Renal cortex interstitium (tissue), 15 donors: ENCODE data around the gene PNMA8A. TPM values are rescaled to one million over a fixed set of nuclear protein-coding genes. Genes with fewer than 3 reads are reported as not detected.
"Not testable (repeated sequence)": the region's sequence is repeated elsewhere in the genome, so short reads cannot be mapped to it uniquely, and the experiment has no call there.

ENCODE experiments used
- DNase-seq, 11 donors: peaks; one replicate each; pipeline ENCODE4 v3.0.0-alpha.2; 2013; ENCODE audit warnings: low read depth in 9 of 11, low spot score in 4 of 11; ENCODE audit errors: extremely low read depth in 1 of 11
- long read RNA-seq, 16 experiments: transcript quantifications; one replicate each; lab custom pipeline, GENCODE V29; 2026
- polyA plus RNA-seq, 3 donors: library from polyadenylated mRNA; unstranded; fragments of 120-200 nt; gene quantifications; one replicate each; pipeline ENCODE4 v1.2.1, GENCODE V29; 2013; ENCODE audit not compliant: insufficient read length in 3 of 3

PNMA8A gene
- polyA plus RNA-seq: 10 to 100 TPM; 43.5 to 71.1 (median 52.2) TPM
- long read RNA-seq, donor 1, transcript PNMA8A-201 (3 exons, 3,689 nt): major isoform, 5 of 5 reads
- long read RNA-seq, donor 1, partial matches to known transcripts: 0 of 5 reads
- long read RNA-seq, donor 1, other reads (novel, unspliced or antisense): 0 of 5 reads
- long read RNA-seq, donor 2, partial matches to known transcripts: 0 of 4 reads
- long read RNA-seq, donor 2, other reads (novel, unspliced or antisense): 0 of 4 reads
- long read RNA-seq, donor 3, transcript PNMA8A-201 (3 exons, 3,689 nt): major isoform, 18 of 32 reads
- long read RNA-seq, donor 3, partial matches to known transcripts: 14 of 32 reads
- long read RNA-seq, donor 3, other reads (novel, unspliced or antisense): 0 of 32 reads
- long read RNA-seq, donor 4, transcript PNMA8A-201 (3 exons, 3,689 nt): major isoform, 9 of 9 reads
- long read RNA-seq, donor 4, partial matches to known transcripts: 0 of 9 reads
- long read RNA-seq, donor 4, other reads (novel, unspliced or antisense): 0 of 9 reads
- long read RNA-seq, donor 5, transcript PNMA8A-201 (3 exons, 3,689 nt): major isoform, 15 of 22 reads
- long read RNA-seq, donor 5, partial matches to known transcripts: 7 of 22 reads
- long read RNA-seq, donor 5, other reads (novel, unspliced or antisense): 0 of 22 reads
- long read RNA-seq, donor 6, transcript PNMA8A-201 (3 exons, 3,689 nt): major isoform, 8 of 9 reads
- long read RNA-seq, donor 6, partial matches to known transcripts: 0 of 9 reads
- long read RNA-seq, donor 6, other reads (novel, unspliced or antisense): 0 of 9 reads
- long read RNA-seq, donor 7, transcript PNMA8A-201 (3 exons, 3,689 nt): major isoform, 12 of 45 reads
- long read RNA-seq, donor 7, partial matches to known transcripts: 33 of 45 reads
- long read RNA-seq, donor 7, other reads (novel, unspliced or antisense): 0 of 45 reads
- long read RNA-seq, donor 8, transcript PNMA8A-201 (3 exons, 3,689 nt): major isoform, 14 of 28 reads
- long read RNA-seq, donor 8, partial matches to known transcripts: 14 of 28 reads
- long read RNA-seq, donor 8, other reads (novel, unspliced or antisense): 0 of 28 reads
- long read RNA-seq, donor 9, transcript PNMA8A-201 (3 exons, 3,689 nt): major isoform, 8 of 8 reads
- long read RNA-seq, donor 9, partial matches to known transcripts: 0 of 8 reads
- long read RNA-seq, donor 9, other reads (novel, unspliced or antisense): 0 of 8 reads
- long read RNA-seq, donor 10, transcript PNMA8A-201 (3 exons, 3,689 nt): major isoform, 11 of 17 reads
- long read RNA-seq, donor 10, partial matches to known transcripts: 6 of 17 reads
- long read RNA-seq, donor 10, other reads (novel, unspliced or antisense): 0 of 17 reads
- long read RNA-seq, donor 11, transcript PNMA8A-201 (3 exons, 3,689 nt): major isoform, 7 of 7 reads
- long read RNA-seq, donor 11, partial matches to known transcripts: 0 of 7 reads
- long read RNA-seq, donor 11, other reads (novel, unspliced or antisense): 0 of 7 reads
- long read RNA-seq, donor 12, transcript PNMA8A-201 (3 exons, 3,689 nt): major isoform, 6 of 6 reads
- long read RNA-seq, donor 12, partial matches to known transcripts: 0 of 6 reads
- long read RNA-seq, donor 12, other reads (novel, unspliced or antisense): 0 of 6 reads
- long read RNA-seq, donor 13, transcript PNMA8A-201 (3 exons, 3,689 nt): major isoform, 20 of 42 reads
- long read RNA-seq, donor 13, partial matches to known transcripts: 22 of 42 reads
- long read RNA-seq, donor 13, other reads (novel, unspliced or antisense): 0 of 42 reads
- long read RNA-seq, donor 14, transcript PNMA8A-201 (3 exons, 3,689 nt): major isoform, 9 of 22 reads
- long read RNA-seq, donor 14, partial matches to known transcripts: 13 of 22 reads
- long read RNA-seq, donor 14, other reads (novel, unspliced or antisense): 0 of 22 reads
- long read RNA-seq, donor 15, partial matches to known transcripts: 0 of 4 reads
- long read RNA-seq, donor 15, other reads (novel, unspliced or antisense): 0 of 4 reads
- long read RNA-seq, donor 16, transcript PNMA8A-201 (3 exons, 3,689 nt): major isoform, 32 of 47 reads
- long read RNA-seq, donor 16, partial matches to known transcripts: 15 of 47 reads
- long read RNA-seq, donor 16, other reads (novel, unspliced or antisense): 0 of 47 reads

DNA sequence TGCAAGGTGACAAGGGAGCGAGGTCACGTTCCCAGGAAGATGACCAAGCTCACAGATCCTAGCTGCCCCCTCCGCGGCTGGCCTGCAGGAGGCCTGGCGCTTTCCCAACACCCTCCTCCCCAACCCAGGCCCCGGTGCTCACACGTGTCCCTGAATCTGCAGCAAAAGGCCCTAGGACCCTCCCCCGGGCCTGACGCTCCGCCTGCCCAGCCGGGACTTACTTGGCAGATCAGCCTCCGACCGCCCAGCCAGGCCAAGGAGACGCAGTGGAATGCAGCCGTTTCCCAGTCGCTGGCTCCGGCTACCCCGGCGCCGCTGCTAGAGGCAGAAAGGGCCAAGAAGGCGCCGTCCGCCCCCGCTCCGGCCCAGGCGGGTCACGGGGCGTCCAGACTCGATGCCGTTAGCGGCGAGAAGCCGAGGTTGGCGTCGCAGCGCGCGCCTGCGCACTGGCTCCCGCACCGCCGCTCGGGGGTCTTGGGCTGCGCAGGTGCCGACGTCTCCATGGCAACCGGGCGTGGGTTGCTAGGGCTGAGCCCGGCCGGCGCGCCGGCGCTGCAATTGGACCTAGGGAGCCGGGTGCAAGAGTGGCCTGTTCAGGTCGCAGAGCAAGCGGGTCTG, at the start of gene PNMA8A:
Gene PNMA8A, minus strand, starts transcription at position 448 of the 618 bp plus-strand sequence. CDS start 528 bp downstream, outside the sequence.
- DNase-seq: peak in 10 of 11 donors; percentile 75 to 91 (median 88)

DNA sequence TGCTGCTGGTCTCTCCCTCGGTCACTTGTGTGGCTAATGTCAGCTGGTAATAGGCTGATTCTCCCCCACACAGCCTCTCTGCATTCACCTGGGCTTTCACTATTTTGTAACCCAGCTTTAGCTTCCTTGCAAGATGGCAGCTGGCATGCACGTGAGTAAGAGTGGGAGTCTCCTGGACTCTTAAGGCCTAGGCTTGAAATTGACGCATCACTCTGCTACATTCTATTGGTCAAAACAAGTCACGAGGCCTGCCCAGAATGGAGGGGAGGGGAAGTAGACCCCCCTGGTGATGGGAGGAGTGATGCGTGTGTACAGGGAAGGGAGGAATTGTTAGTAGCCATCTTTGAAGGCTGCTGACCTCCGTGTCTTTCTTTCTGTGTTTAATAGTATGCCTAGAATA, 49.3 kb upstream of the PNMA8A start:
- DNase-seq: no peak

- DNase-seq: no peak
Measured at GRCh38 chr19:46517471-46517870, 46.1 kb upstream of the PNMA8A start.

- no peak for DNase-seq
Measured at GRCh38 chr19:46515879-46516350, 44.6 kb upstream of the PNMA8A start.

GRCh38 chr19:46515290-46515609, 43.9 kb upstream of the PNMA8A start:
- no peak for DNase-seq

GRCh38 chr19:46514589-46515289, 43.4 kb upstream of the PNMA8A start:
- DNase-seq: no peak

- DNase-seq: peak in 6 of 11 donors; percentile 49 to 71 (median 59)
Measured at GRCh38 chr19:46513461-46514236, 42.3 kb upstream of the PNMA8A start.

DNA sequence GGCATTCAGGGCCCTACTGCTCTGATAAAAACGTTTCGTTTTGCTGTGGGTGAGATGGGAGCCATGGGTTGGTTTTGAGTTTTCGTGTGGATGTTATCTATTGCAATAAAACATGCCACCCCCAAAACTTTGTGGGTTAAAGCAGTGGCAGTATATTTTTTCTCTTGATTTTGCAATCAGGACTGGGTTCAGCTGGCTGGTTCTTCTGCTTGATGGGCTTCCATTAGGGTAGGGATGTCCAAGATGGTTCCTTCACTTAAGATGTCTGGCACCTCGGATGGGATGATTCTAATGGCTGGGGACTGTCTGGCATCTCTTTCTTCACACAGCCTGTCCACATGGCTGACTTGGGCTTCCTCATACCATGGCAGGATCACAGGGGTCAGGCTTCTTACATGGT, 39.9 kb upstream of the PNMA8A start:
- DNase-seq: no peak

GRCh38 chr19:46508206-46508605, 36.8 kb upstream of the PNMA8A start:
- no peak for DNase-seq

DNA sequence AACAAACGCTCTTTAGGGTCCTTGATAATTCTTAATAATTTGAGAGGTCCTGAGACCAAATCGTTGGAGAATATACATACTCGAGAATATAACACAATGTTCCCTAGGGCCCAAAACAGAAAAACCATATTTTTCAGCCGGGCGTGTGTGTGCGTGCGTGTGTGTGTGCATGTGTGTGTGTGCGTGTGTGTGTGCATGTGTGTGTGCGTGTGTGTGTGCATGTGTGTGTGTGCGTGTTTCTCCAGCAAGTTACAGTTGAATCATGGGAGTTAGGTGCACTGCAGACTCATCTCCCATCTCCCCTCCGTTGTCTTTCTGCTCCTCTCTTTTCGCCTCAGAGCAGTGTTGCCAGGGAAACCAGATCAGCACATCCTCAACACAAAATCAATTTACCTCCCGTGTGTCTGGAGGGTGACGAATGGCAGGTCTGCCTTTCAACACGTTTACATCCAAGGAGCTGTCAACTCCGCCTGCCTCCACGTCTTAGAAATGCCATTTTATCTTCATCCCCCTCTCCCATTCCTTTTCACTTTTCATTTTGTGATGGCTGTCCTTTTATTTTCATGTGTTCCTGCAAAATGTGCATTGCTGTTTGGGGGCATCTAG, 32.6 kb upstream of the PNMA8A start:
- DNase-seq: no peak

- DNase-seq: no peak
Measured at GRCh38 chr19:46502891-46503290, 31.5 kb upstream of the PNMA8A start.

DNA sequence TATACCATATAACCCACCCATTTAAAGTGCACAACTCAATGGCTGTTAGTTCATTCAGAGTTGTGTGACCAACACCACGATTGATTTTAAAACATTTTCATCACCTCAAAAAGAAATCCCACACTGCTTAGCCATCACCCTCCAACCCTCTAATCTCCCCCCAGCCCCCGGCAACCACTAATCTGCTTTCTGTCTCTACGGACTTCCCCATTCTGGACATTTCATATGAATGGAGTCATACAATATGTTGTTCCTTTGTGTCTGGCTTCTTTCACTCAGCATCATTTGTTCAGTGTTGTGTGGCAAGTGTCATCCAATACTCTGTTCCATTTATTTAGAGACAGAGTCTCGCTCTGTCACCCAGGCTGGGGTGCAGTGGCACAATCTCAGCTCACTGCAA, 28.3 kb upstream of the PNMA8A start:
- DNase-seq: no peak

DNA sequence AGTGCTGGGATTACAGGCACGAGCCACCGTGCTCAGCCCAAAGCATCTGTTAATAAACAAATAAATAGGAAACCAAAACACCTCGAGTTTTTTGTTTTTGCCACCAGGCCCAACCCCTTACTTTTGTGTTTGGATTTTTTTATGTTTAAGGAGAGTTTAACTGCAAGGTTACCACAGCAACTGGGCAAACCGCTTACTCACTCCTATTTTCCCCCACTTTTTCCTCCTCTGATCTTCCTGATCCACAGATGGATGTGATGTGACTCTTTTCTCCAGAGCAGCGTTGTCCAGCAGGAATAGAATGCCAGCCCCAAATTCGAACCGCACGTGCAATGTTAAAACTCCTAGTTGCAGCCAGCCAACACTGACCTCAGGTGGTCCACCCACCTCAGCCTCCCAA, 26.4 kb upstream of the PNMA8A start:
- DNase-seq: no peak

DNA sequence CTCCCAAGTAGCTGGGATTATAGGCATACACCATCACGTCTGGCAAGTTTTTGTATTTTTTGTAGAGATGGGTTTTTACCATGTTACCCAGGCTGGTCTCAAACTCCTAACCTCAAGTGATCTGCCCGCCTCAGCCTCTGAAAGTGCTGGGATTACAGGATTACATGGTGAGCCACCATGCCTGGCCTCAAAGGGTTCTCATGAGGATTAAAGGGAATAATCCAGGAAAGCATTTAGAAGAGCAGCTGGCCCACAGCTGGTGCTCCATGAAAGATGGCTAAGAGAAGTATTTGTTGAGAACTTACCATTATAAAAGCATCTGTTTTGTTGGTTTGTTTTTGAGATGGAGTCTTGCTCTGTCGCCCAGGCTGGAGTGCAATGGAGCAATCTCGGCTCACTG, 25.5 kb upstream of the PNMA8A start:
- DNase-seq: not testable (repeated sequence)

DNA sequence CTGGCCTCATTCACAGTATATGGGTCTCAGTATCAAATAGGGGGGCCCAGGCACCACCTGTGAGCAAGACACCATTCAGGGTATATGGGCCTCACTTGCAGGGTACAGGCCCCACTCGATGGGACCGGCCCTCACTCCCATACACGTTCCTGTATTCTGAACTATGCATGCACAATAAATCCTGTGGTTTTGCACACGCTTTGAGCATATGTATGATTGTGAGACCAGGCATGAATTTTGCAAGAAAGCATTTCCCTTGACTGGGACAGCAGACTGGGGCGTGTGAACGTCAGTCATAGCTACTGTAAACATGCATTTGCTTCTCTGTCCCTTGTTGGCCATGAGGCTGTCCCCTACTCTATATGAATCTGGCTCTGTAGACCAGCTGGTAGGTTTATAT, 24.9 kb upstream of the PNMA8A start:
- no peak for DNase-seq
